IMR-90 (cell line): ENCODE data around the gene PRKCE. TPM values are rescaled to one million over a fixed set of nuclear protein-coding genes. Genes with fewer than 3 reads are reported as not detected.

Experiments used
- ATAC-seq: fragments of 200-7000 bp; cut with Tn5 transposase; 2 replicates; pipeline ENCODE4 v1.9.1; 2020; ENCODE audit warnings: low read depth, mild to moderate bottlenecking, moderate library complexity
- BruUV-seq: library from RNA; stranded (reverse); fragments of 400-500 nt; replicated peaks from 2 replicates; lab custom pipeline; 2021; lab: Mats Ljungman, UMichigan
- CTCF ChIA-PET: fragments of 300-600 bp; formaldehyde crosslinking; extraction: SDS; loops from one replicate; lab custom pipeline; 2021; ENCODE audit warnings: antibody characterized with exemption; lab: Yijun Ruan, JAX
- POLR2A ChIA-PET: fragments of 300-600 bp; sonication (Branson Sonifier 250); formaldehyde crosslinking; loops from one replicate; lab custom pipeline; 2022; ENCODE audit warnings: antibody characterized with exemption; ENCODE audit not compliant: unreplicated experiment; lab: Charles Lee
- DNase-seq: peaks from one replicate; pipeline ENCODE4 v3.0.0; 2013
- H2AFZ ChIP-seq: replicated peaks from 2 replicates; pipeline ENCODE3; 2013; ENCODE audit warnings: low read length, mild to moderate bottlenecking; ENCODE audit not compliant: poor library complexity
- H2AK5ac ChIP-seq: 2 replicates; pipeline ENCODE4 v1.6.1; 2013; ENCODE audit warnings: low read depth, low read length, inconsistent platforms
- H2AK9ac ChIP-seq: replicated peaks from 2 replicates; pipeline ENCODE3; 2013; ENCODE audit warnings: mild to moderate bottlenecking, low read depth, low read length, moderate library complexity; ENCODE audit not compliant: poor library complexity
- H2BK120ac ChIP-seq: 2 replicates; pipeline ENCODE4 v1.6.1; 2013; ENCODE audit warnings: low read depth, low read length, inconsistent platforms
- H2BK15ac ChIP-seq: 3 replicates; pipeline ENCODE4 v1.6.1; 2013; ENCODE audit warnings: low read depth, low read length, inconsistent platforms
- H2BK20ac ChIP-seq: 2 replicates; pipeline ENCODE4 v1.6.1; 2013; ENCODE audit warnings: low read depth, mild to moderate bottlenecking, inconsistent platforms, low read length, moderate library complexity
- H2BK5ac ChIP-seq: 2 replicates; pipeline ENCODE4 v1.6.1; 2013; ENCODE audit warnings: mild to moderate bottlenecking, low read depth, low read length, inconsistent platforms; ENCODE audit not compliant: poor library complexity, severe bottlenecking
- H3K14ac ChIP-seq: replicated peaks from 2 replicates; pipeline ENCODE4 v1.6.1; 2013; ENCODE audit warnings: low read depth, low read length, inconsistent platforms
- H3K18ac ChIP-seq: 2 replicates; pipeline ENCODE4 v1.6.1; 2013; ENCODE audit warnings: low read depth, low read length, control low read depth
- H3K23ac ChIP-seq: 2 replicates; pipeline ENCODE4 v1.6.1; 2013; ENCODE audit warnings: low read depth, low read length, inconsistent platforms
- H3K27ac ChIP-seq: 2 replicates; pipeline ENCODE4 v1.5.1; 2013; ENCODE audit warnings: mild to moderate bottlenecking, control low read depth, low read length; ENCODE audit not compliant: insufficient read depth
- H3K27me3 ChIP-seq: 2 replicates; pipeline ENCODE4 v1.6.1; 2013; ENCODE audit warnings: low read length; ENCODE audit not compliant: control insufficient read depth, insufficient read depth
- H3K36me3 ChIP-seq: 2 replicates; pipeline ENCODE4 v1.6.1; 2013; ENCODE audit warnings: low read length, mixed read lengths; ENCODE audit not compliant: control insufficient read depth, insufficient read depth
- H3K4ac ChIP-seq: 2 replicates; pipeline ENCODE4 v1.6.1; 2013; ENCODE audit warnings: low read depth, low read length, inconsistent platforms
- H3K4me1 ChIP-seq: 2 replicates; pipeline ENCODE4 v1.6.1; 2013; ENCODE audit warnings: low read length, mixed read lengths; ENCODE audit not compliant: control insufficient read depth, insufficient read depth
- H3K4me2 ChIP-seq: 2 replicates; pipeline ENCODE4 v1.6.1; 2013; ENCODE audit warnings: low read depth, mild to moderate bottlenecking, control low read depth, low read length, moderate library complexity
- H3K4me3 ChIP-seq: 2 replicates; pipeline ENCODE4 v1.5.1; 2013; ENCODE audit warnings: low read depth, mild to moderate bottlenecking, control low read depth, low read length, moderate library complexity; ENCODE audit not compliant: insufficient read depth
- H3K56ac ChIP-seq: 2 replicates; pipeline ENCODE4 v1.6.1; 2013; ENCODE audit warnings: low read length, inconsistent platforms; ENCODE audit not compliant: insufficient read depth; ENCODE audit errors: extremely low read depth
- H3K79me1 ChIP-seq, 2 experiments: 2 replicates each; pipeline ENCODE4 v1.6.1; 2013; ENCODE audit warnings: low read length in 2 of 2, inconsistent platforms in 1 of 2, low read depth in 1 of 2
- H3K9ac ChIP-seq: 2 replicates; pipeline ENCODE4 v1.6.1; 2013; ENCODE audit warnings: low read depth, low read length, control low read depth
- H3K9me1 ChIP-seq: 2 replicates; pipeline ENCODE4 v1.6.1; 2013; ENCODE audit warnings: low read length, inconsistent platforms; ENCODE audit not compliant: insufficient read depth
- H3K9me3 ChIP-seq: 2 replicates; pipeline ENCODE4 v1.6.1; 2013; ENCODE audit warnings: low read length; ENCODE audit not compliant: control insufficient read depth, insufficient read depth
- H4K20me1 ChIP-seq: 2 replicates; pipeline ENCODE4 v1.6.1; 2013; ENCODE audit warnings: low read length, inconsistent platforms; ENCODE audit not compliant: insufficient read depth
- H4K5ac ChIP-seq: 2 replicates; pipeline ENCODE4 v1.6.1; 2013; ENCODE audit warnings: mild to moderate bottlenecking, low read depth, low read length, control low read depth
- H4K8ac ChIP-seq, 2 experiments: 2 replicates each; pipeline ENCODE4 v1.6.1; 2013; ENCODE audit warnings: low read depth in 2 of 2, low read length in 2 of 2, control low read depth in 1 of 2, inconsistent platforms in 1 of 2
- H4K91ac ChIP-seq: 2 replicates; pipeline ENCODE4 v1.6.1; 2013; ENCODE audit warnings: low read depth, low read length, inconsistent platforms; ENCODE audit not compliant: insufficient read depth
- BHLHE40 ChIP-seq: fragments of 150-350 bp; IDR thresholded peaks from 2 replicates; pipeline ENCODE4 v1.6.1; 2016; ENCODE audit warnings: mild to moderate bottlenecking, low read depth, low read length
- CEBPB ChIP-seq: IDR thresholded peaks from 2 replicates; pipeline ENCODE4 v1.6.1; 2012; ENCODE audit warnings: low read depth, low read length, improper control_type of control experiment
- CHD1 ChIP-seq: IDR thresholded peaks from 2 replicates; pipeline ENCODE4 v1.6.1; 2012; ENCODE audit warnings: low read depth, low read length, improper control_type of control experiment
- FOS ChIP-seq: fragments of 150-350 bp; IDR thresholded peaks from 2 replicates; pipeline ENCODE4 v1.6.1; 2016; ENCODE audit warnings: low read depth, low read length
- MAFK ChIP-seq: IDR thresholded peaks from 2 replicates; pipeline ENCODE4 v1.6.1; 2012; ENCODE audit warnings: low read depth, low read length, improper control_type of control experiment
- POLR2A ChIP-seq: IDR thresholded peaks from 2 replicates; pipeline ENCODE4 v1.6.1; 2012; ENCODE audit warnings: mild to moderate bottlenecking, low read depth, low read length
- RCOR1 ChIP-seq: IDR thresholded peaks from 2 replicates; pipeline ENCODE4 v1.6.1; 2012; ENCODE audit warnings: mild to moderate bottlenecking, low read length, improper control_type of control experiment; ENCODE audit not compliant: insufficient replicate concordance
- RFX5 ChIP-seq: IDR thresholded peaks from 2 replicates; pipeline ENCODE4 v1.8.0; 2012; ENCODE audit warnings: low read depth, mild to moderate bottlenecking, low read length, moderate library complexity
- WGBS, 2 experiments: methylation state at CpG; one replicate each; pipeline versions ENCODE4 v1.1.5 to v1.1.7; 2013; ENCODE audit warnings: missing lambda C conversion rate in 2 of 2; ENCODE audit not compliant: insufficient read length in 1 of 2; ENCODE audit errors: extremely low coverage in 2 of 2; 5-methylcytosine and 5-hydroxymethylcytosine counted together
- dilution Hi-C: fragments of 300-500 bp; cut with HindIII; formaldehyde crosslinking; loops from one replicate; pipeline ENCODE4 v1.14.3; 2018; ENCODE audit warnings: low sequenced_read_pairs; ENCODE audit not compliant: unreplicated experiment
- in situ Hi-C: fragments of 300-500 bp; cut with MboI; formaldehyde crosslinking; loops from 3 replicates; pipeline ENCODE4 v1.14.3; 2019; ENCODE audit warnings: low sequenced_read_pairs, inconsistent platforms, mixed read lengths
- intact Hi-C: fragments of 100-400 bp; cut with micrococcal nuclease; formaldehyde crosslinking; loops from 2 replicates; pipeline ENCODE4 v1.10.0; 2022
- polyA plus RNA-seq, 3 experiments: library from polyadenylated mRNA; depleted of rRNA; stranded (reverse); fragments of >200 nt; gene quantifications; 2 replicates each; pipeline ENCODE4 v1.2.3, GENCODE V29; 2012; ENCODE audit warnings: low replicate concordance in 1 of 3
- total RNA-seq: library from RNA; depleted of rRNA; stranded (reverse); fragments of >200 nt; gene quantifications from 2 replicates; pipeline ENCODE4 v1.2.3, GENCODE V29; 2012
- TF ChIP-seq, protein P1 (sequence below): conservative IDR thresholded peaks from 2 replicates; pipeline ENCODE4 v1.5.1; 2012; ENCODE audit warnings: mild to moderate bottlenecking, low read depth, low read length, improper control_type of control experiment
- TF ChIP-seq, protein P2 (sequence below): fragments of 150-350 bp; IDR thresholded peaks from 2 replicates; pipeline ENCODE4 v1.6.1; 2017; ENCODE audit warnings: mild to moderate bottlenecking, antibody characterized with exemption, low read length, low read depth

Gene PRKCE
- total and polyA plus RNA-seq, 2 of the 4 experiments (the other 2 are of a cell fraction), result 8.1 to 32.4 TPM

DNA sequence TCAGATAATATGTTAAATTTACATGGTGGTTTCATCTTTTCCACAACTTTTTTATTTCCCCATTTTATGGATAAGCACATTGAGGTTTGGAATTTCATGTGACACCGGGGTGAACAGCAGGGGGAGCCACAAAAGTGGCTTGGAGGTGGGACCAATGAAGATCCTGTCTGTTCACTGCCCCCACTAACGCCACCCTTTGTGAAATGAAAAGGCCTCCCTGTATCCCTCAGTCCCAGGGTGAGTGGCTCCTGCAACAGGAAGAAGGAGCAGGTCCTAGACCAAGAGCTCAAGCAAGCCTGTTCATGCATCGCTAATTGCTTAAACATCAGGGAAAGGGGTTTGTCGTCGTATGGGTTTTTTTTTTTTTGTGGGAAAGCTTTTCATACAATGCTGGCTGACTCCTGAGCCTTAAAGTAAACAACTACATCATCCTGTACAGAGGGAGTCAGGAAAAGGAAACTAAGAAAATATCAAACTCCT, 377.9 kb downstream of the PRKCE start:
- H3K4ac ChIP-seq, result peak overlapping the region; percentile 51
- no peaks in the 10 kb centered on the region for H3K27me3 ChIP-seq
- peaks cover 5% of the 10 kb centered on the region for H3K4me1 ChIP-seq
- peak overlapping the region in 1 of 2 experiments; percentile 14; a peak in 1 of 4 replicates for H4K8ac ChIP-seq
- peak overlapping the region; percentile 16 for H2BK5ac ChIP-seq
- H3K27ac ChIP-seq, result peak overlapping the region; percentile 7
- 0 out of 2 replicates have a peak overlapping the region, but pooled peaks have one; percentile 34 for H4K91ac ChIP-seq
- in situ Hi-C loops (no loop called here), dilution Hi-C loops (no loop called here), intact Hi-C loops (no loop called here)
- H3K23ac ChIP-seq, result 0 out of 2 replicates have a peak overlapping the region, but pooled peaks have one; percentile 1
- peak overlapping the region; percentile 59; the same call in 1 of the 2 replicates for H2AK5ac ChIP-seq
- TF ChIP-seq, protein P1, sequence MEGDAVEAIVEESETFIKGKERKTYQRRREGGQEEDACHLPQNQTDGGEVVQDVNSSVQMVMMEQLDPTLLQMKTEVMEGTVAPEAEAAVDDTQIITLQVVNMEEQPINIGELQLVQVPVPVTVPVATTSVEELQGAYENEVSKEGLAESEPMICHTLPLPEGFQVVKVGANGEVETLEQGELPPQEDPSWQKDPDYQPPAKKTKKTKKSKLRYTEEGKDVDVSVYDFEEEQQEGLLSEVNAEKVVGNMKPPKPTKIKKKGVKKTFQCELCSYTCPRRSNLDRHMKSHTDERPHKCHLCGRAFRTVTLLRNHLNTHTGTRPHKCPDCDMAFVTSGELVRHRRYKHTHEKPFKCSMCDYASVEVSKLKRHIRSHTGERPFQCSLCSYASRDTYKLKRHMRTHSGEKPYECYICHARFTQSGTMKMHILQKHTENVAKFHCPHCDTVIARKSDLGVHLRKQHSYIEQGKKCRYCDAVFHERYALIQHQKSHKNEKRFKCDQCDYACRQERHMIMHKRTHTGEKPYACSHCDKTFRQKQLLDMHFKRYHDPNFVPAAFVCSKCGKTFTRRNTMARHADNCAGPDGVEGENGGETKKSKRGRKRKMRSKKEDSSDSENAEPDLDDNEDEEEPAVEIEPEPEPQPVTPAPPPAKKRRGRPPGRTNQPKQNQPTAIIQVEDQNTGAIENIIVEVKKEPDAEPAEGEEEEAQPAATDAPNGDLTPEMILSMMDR, result peak; percentile 23; the same call in 1 of the 2 replicates
- TF ChIP-seq CHD1 (no peak), FOS (no peak), BHLHE40 (no peak), POLR2A (no peak), MAFK (no peak), CEBPB (peak; percentile 31; the same call in 1 of the 2 replicates), RFX5 (no peak), RCOR1 (peak; percentile 88)
- TF ChIP-seq, protein P2, sequence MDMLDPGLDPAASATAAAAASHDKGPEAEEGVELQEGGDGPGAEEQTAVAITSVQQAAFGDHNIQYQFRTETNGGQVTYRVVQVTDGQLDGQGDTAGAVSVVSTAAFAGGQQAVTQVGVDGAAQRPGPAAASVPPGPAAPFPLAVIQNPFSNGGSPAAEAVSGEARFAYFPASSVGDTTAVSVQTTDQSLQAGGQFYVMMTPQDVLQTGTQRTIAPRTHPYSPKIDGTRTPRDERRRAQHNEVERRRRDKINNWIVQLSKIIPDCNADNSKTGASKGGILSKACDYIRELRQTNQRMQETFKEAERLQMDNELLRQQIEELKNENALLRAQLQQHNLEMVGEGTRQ, result no peak
- H2BK20ac ChIP-seq, result peak overlapping the region; percentile 6; the same call in 1 of the 2 replicates
- peak overlapping the region; percentile 38 for H2AFZ ChIP-seq
- no peak overlapping the region for H2AK9ac ChIP-seq
- peak overlapping the region; percentile 3; the same call in 1 of the 2 replicates for H3K4me2 ChIP-seq
- CTCF ChIA-PET, result interaction anchor here (0.5 to 1.3 kb wide), 9 partner anchors 9 to 551 kb away, joined by 3 to 6 read pairs (median 3); no protein-coding TSS in a partner anchor
- POLR2A ChIA-PET, result interaction anchor here (0.6 to 0.8 kb wide), 2 partner anchors 98 to 268 kb away, joined by 3 read pairs; partner anchors contain the start of gene EPAS1
- no peaks in the 10 kb centered on the region; a peak in 1 of 4 replicates for H3K79me1 ChIP-seq
- H3K4me3 ChIP-seq, result no peak overlapping the region
- peak; percentile 82 for ATAC-seq
- no peak overlapping the region; the same call in 1 of the 2 replicates for H3K18ac ChIP-seq
- no peak overlapping the region for H3K9ac ChIP-seq
- H3K14ac ChIP-seq, result peak overlapping the region; percentile 57; the same call in 1 of the 2 replicates
- no peaks in the 10 kb centered on the region for H4K20me1 ChIP-seq
- peak overlapping the region; percentile 73 for H2BK120ac ChIP-seq
- peak; percentile 91 for DNase-seq
- H3K9me3 ChIP-seq, result no peaks in the 10 kb centered on the region
- H4K5ac ChIP-seq, result peak overlapping the region; percentile 3; the same call in 1 of the 2 replicates
- no CpG with 5 or more reads among the region's 5 CpGs for WGBS, 2 experiments
- peaks cover 1% of the 10 kb centered on the region for H3K36me3 ChIP-seq
- peak overlapping the region; percentile 3; the same call in 1 of the 3 replicates for H2BK15ac ChIP-seq
- no TSS peak for BruUV-seq
- H3K56ac ChIP-seq, result peak overlapping the region; percentile 42; the same call in 1 of the 2 replicates
- no peaks in the 10 kb centered on the region for H3K9me1 ChIP-seq
